Hepatic stellate cell (primary cell): ENCODE results near the gene C2CD2.
A peak's percentile ranks its signal among the peaks of the same experiment; 100 is the strongest.
"Not testable (repeated sequence)": the region's sequence is repeated elsewhere in the genome, so short reads cannot be mapped to it uniquely, and the experiment has no call there.

Experiments
- DNase-seq: peaks from one replicate; pipeline ENCODE4 v3.0.0; 2011; ENCODE audit warnings: low spot score

Gene C2CD2

DNA sequence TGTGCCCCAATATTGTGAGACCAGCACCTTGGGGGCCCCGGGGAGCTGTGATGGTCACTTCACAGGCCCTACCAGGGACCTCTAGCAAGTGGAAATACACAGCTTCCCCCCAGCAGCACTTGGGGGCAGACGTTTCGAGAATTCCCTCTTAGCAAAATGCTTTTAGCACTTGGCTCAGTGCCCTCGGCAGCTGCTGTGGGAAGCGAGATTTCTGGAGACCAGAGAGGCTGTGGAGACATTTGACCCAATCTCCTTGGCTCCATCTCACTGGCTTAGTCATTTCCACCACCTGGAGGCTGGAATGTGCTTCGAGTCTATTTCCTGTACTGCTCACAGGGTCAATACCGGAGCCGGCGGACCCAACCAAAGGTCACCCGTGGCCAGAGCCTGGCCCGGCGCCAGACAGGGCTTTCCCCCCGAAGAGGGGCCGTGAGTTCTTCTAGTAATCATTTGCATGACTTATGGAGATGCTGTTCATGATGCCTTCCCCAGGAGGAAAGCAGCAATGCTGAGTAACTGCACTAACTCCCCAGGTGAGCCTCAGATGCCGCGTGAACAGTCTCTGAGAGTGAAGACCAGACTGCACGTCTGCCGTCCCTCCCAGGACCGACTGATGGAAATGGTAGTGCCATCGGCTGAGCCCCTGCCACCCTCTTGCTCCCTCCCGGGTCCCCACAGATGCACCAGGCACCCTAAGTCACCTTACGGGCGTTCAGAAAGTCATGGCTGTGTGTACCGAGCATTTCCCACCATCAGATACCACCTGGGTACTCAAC lies 4.4 kb upstream of the C2CD2 start:
- peak; percentile 91 for DNase-seq

DNA sequence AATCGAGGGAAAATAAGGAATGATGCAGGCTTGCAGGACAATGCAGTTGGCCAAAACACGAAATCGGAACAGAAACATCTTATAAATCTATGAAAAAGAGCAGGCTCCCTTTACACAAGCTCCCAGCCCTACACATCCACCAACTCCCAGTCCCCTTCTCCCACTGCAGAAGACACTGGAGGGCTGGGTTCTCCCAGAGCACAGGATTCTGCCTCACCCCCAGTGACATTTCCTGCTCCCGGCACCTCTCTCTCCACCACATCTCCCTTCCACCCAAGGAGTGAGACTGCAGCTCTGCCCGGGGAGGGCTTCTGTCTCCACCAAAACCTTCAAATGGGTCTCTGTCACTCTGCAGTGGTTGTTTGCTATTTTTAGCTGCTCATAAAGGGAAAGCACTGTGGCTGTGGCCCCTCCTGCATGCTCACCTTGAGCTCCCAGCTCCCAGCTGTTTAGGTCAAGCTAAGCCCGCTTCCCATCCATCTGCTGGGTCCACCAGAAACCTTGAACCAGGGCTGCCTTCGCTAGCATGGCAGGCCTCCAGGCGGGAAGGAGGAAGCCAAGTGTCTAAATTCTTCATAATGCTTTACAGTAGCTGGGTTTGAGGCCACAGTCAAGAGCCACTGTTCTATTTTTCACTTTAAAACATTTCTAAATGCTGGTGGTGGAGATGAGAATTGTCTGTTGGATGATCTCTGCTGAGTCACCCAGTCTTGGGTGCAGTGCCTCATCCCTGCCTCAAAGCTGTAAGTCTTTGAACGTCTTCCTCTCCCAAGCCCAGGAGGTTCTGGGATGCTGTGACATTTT lies 3.3 kb upstream of the C2CD2 start:
- peak; percentile 77 for DNase-seq

DNA sequence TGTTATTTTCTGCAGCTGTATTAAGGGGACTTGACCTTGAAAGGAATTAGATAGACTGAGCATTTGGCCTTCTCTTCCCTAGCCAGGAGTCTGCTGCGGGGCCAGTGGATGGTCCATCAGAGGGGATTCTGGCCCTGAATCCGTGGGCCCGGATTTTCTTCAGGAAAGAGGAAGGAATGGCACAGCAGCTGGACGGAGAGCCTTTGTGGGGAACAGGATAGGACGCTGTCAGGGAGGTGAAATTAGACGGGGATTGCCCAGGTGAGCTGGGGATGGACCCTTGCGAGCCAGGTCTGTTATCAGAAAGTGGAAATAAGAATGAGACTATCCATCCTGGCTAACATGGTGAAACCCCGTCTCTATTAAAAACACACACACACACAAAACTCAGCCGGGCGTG lies 1.7 kb upstream of the C2CD2 start:
- no peak for DNase-seq

DNA sequence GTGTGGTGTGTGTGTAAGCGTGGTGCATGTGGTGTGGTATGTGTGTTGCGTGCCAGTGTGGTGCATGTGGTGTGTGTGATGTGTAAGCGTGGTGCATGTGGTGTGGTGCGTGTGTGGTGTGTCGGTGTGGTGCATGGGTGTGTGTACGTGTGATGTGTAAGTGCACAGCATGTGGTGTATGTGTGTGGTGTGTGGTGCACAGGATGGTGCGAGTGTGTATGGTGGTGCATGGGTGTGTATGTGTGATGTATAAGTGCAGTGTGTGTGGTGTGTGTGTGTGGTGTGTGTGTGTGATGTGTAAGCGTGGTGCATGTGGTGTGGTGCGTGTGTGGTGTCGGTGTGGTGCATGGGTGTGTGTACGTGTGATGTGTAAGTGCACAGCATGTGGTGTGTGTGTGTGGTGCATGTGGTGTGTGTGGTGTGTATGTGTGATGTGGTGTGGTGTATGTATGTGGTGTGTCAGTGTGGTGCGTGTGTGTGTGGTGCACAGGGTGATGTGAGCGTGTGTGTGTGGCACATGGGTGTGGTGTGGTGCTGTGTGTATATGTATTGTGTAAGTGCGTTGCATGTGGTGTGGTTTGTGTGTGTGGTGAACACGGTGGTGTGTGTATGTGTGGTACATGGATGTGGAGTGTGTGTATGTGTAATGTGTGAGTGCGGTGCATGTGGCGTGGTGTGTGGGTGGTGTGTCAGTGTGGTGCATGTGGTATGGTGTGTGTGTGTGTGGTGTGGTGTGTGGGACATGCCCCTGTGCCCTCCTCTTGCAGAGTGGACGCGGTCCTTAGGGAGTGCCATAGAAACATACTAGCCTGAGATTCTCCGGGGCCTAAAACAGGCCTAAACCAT lies 1.1 kb upstream of the C2CD2 start:
- DNase-seq, result no peak

DNA sequence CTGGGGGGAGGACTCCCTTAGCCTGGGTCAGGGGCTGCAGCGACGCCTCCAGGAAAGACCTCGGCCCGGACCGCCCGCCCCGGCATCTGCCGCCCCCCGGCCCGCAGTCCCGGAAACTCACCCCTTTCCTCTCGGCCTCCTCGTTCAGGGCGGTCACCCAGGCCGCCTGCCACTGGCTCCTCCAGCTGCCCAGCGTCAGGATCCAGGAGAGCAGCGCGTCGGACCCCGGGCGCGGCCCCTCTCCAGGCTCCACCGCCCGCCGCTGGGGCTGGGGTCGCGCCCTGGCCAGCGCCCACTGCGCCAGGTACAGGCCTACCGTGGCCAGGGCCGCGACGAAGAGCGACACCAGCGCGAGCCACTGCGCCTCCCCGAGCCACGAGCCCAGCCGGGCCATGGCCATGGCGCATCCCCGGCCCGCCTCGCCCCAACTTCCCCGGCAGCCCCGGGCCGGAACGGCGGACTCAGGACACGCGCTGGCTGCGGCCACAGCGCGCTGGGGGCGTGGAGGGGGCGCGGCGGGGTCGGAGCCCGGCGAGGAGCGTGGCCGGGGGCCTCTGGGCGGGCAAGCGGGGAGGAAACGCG lies 478 bp downstream of the C2CD2 start:
- no peak for DNase-seq

DNA sequence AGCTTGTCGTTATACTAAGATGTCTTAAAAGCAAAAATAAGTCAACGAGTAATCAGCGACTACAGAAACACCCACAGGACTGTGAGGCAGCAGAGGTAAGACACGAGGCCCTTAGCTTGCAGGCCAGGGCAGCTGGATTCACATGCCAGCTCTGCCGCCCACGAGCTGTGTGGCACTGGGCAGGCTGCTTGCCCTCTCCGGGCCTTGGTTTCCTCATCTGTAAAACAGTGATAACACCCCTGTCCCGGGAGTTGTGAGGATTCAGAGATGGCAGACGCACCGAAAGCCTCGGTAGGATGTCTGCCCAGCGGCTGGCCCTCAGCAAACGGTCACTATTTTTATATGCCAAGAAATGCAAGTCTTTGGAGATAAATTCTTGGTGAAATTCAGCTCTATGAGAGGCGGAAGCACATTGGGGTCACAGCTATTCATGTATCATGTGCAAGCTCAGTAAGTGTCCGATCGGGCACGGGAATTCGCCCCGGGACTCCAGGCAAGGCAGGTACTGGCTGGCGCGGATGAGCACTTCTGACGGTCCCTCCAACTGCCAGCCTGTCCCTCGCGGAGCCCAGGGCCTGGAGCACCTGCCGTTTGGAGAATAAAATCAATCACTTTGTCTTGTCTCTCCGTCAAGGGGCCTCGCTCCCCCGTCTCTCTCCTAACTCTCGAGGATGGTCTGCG lies 1.1 kb downstream of the C2CD2 start:
- DNase-seq, result no peak

DNA sequence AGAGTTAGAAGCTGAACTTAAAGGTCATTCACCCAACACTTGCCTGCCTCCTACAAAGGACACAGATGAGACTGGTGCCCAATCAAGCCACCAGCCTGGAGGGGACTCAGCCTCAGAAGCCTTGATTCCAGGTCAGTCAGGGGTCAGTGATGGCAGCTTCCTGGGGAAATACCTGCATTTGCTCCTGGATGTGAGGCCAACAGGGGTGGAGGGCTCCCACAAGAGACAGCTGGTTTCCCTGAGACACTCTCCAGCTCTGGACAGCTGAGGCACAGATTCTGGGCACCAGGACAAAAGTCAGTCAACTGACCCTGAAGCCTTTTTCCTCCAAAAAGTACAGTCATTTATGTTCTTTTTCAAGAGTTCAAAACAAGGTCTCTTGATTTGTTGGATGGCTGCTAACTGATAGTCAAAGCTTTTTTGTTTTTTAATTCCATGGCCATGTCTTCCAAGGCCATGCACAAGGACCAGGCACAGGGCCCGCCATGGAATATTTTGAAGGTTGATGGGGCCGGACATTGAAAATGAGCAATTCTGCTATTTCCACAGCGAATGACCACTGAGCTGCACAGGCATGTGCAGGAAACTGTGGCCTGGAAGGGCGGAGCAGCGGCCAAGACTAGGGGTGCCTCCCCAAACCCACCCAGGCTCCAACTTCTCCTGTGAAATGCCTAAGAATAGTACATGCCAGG lies 1.8 kb downstream of the C2CD2 start:
- DNase-seq, result no peak

DNA sequence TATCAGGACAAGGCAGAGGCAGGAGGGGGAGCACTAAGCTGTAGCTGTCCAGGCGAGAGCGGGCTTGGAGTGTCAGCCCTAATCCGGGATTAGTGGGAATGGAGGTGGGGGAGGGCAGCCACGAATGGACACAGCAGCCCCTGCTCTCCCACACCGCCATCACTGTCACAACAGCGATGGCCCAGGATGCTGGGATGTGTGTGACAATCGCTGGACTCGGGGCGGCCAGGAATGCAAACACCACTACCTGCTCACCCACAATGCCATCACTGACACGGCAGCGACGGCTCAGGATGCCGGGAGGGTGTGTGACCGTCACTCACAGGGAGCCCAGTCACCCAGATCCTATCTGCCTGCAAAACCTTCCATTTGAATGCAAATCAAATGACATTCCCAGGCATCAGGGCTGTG lies 2.9 kb downstream of the C2CD2 start:
- DNase-seq, result no peak

DNA sequence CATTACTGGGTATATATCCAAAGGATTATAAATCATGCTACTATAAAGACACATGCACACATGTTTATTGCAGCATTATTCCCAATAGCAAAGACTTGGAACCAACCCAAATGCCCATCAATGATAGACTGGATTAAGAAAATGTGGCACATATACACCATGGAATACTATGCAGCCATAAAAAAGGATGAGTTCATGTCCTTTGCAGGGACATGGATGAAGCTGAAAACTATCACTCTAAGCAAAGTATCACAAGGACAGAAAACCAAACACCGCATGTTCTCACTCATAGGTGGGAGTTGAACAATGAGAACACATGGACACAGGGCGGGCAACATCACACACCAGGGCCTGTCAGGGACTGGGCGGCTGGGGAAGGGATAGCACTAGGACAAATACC lies 4.2 kb downstream of the C2CD2 start:
- DNase-seq, result not testable (repeated sequence)

DNA sequence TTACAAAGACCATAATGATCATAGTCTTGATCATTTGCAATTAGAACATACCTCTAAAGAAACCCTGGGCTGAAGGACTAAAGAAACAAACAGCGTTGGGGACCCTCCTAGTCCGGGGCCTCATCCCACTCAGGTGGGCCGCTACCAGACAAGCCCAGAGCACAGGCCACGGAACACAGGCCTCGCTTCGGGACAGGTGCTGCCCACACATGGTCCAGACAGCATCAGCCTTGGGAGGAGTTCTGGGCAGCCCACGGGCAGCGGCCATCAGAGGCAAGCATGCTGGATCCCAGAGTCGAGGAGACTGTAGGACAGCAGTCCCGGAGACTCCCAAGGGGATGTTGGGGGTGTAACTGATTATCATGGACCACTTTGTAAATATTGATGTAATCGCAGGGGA lies 4.9 kb downstream of the C2CD2 start:
- no peak for DNase-seq

DNA sequence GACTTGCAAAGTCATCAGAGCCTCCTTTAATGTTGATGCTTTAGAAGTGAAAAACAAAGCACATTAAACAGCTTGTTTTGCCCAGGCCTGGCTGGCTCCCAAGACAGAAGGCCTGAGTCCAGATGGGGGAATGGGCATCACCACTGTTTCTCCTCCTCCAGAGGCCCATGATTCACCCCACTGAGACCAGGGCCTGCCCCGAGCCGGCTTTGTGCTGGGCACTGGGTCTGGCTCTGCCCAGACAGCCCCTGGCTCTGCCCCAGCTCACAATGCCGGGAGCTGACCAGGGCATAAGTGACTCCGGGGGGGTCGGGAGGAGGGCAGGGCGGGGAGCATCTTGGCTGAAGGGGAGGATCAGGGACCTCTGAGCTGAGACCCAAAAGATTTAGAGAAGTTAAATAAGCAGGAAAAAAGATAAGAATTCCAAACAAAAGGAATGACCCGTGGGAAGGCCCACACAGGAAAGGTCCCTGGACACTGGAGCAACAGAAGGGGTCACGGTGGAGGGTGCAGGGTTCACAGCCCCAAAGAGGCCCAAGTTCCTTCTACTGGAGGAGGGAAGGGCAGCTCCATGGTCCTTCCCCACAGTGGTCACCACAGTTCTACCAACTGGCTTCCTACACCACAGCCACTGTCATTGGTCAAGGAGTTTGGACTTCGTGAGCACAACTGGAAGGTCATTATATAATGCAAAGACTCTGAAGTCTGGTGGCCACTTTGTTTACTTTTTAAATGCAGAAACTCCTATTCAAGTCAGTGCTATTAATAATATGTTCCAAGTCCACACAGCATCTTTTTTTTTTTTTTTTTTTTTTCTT lies 5.5 kb downstream of the C2CD2 start:
- DNase-seq, result no peak

DNA sequence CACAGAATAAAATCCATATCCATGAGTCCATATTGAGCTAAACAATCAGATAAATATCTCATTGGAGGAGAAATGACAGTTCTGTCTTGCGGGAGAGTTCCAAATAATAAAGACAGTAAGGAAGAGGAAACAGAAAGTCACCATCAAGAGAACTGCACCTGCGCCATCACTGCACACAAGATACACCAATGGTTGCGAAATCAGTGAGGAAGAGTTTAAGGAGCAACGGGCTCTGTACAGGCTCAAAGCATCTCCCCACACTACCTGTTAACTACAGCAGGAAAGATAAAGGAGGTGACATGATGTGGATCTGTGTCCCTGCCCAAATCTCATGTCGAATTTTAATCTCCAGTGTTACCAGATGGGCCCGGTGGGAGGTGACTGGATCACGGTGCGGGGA lies 7.8 kb downstream of the C2CD2 start:
- DNase-seq, result no peak

DNA sequence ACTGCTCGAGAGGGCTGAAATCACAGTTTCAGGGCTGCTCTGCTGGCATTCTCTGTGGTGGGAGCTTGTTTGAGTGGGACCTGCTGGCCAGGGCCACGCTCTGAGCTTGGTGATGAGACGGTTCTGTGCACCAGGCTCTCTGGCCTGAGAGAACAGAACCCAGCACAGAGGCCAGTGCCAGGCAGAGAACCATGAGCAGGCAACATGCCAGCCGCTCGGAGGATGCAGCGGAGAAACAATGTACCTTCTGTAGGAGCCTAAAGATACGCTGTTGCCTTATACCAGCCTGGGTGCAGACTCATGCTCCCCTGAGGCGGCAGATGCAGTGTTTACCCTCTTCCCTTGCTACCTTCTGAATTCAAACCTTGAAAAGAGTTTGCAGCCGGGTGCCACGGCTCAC lies 10.0 kb downstream of the C2CD2 start:
- no peak for DNase-seq

DNA sequence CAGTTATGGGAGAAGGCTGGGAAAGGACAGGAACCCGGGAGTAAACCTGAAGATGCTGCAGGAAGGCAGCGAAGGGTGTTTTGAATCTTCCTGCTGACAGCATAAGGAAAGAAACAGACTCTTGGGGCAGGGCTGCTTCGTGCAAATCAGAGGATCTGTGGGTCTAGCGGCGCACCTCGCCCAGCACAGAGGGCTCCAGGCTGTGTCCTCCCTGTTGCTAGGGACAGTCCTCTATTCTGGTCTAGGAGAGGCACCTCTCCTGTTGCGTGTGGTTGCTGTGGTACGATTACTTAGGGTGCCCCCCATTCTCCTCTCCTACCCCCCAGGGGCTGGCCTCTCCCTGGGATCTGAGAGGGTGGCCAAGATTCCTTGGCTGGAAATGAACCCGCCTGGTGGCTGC lies 11.4 kb downstream of the C2CD2 start:
- no peak for DNase-seq

DNA sequence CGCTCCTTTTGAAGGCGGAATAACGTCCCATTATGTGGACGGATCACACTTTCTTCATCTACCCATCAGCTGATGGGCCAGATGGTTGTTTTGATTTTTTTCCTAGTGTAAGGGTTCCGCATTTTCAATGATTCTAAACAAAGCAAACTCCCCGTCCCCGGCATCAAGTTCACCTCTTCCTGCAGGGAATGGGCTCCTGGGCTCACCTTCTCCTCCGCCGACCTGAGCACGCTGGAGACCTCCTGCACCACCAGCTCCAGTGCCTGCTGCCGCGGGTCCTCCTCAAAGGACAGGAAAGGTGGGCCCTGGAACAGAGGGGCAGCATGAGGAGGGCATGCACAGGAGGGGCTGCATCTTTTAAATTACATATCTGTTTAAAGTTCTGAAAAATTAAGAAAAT lies 11.9 kb downstream of the C2CD2 start:
- DNase-seq, result no peak

DNA sequence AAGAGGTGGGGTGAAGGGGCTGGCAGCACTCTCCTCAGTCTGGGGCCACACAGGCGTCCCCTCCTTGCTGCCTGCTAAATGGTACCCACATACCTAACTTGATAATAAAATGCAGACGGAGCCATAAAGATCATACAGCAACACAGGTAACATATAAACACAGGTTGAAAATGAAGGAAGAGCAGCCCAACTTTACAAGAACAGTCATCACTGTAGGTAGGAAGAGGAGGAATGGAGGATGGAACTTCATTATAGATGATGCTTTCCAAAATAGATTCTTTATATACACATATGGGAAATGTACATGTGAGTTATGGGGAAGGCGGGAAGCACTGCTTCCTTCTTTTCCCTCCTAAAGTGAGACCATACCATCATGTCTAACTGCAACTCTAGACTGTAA lies 13.4 kb downstream of the C2CD2 start:
- DNase-seq, result no peak

DNA sequence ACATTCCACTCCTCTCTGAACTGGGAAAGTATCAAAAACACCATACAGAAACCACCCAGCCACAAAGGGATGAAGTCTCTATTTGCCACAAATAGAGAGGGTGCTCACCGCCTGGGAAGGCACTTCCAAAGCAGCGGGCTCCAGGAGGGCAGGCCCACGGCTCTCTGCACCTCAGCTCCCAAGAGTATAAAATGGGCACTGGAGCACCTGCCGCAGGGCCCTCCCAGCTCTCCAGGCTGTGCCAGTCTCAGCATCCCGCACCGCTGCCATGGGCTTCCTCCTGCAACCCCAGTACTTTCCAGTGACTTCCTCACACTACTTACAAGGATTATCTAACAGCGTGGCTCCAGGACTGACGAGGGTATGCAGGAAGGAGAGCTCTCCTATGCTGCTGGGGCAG lies 14.4 kb downstream of the C2CD2 start:
- no peak for DNase-seq

DNA sequence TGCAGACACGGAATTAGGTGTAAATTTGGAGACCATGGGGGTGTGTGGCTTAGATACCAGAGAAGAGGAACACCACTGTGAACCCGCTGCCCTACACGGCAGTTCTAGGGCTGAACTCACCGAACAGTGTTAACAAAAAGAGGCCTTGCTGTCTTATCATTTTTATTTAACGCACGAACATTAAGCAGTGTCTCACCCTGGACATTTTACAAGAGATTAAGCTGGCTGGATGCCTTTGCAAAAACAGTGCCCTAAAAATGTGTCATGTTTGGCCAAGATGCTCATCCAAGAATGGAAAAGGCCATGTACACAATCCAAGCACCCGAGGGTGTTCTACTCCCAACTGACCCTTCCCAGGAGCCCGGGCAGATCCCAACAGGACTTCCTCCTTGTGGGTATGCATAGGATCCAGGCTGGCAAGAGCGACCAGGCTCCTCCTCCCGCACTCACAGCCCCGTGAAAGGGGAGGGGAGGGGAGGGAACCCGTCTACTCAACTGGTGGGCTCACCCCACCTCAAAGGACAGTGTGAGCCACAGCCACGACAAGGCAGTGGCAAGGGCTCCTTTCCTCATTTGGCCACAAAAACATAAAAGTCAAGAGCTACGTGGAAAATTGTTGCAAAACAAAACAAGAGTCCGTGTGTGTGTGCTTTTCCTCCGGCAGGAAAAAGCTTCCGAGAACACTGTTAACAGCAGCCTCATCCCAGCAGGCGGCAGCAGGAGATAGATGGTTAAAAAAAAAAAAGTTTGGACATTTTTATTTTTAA lies 20.3 kb downstream of the C2CD2 start:
- DNase-seq, result no peak

DNA sequence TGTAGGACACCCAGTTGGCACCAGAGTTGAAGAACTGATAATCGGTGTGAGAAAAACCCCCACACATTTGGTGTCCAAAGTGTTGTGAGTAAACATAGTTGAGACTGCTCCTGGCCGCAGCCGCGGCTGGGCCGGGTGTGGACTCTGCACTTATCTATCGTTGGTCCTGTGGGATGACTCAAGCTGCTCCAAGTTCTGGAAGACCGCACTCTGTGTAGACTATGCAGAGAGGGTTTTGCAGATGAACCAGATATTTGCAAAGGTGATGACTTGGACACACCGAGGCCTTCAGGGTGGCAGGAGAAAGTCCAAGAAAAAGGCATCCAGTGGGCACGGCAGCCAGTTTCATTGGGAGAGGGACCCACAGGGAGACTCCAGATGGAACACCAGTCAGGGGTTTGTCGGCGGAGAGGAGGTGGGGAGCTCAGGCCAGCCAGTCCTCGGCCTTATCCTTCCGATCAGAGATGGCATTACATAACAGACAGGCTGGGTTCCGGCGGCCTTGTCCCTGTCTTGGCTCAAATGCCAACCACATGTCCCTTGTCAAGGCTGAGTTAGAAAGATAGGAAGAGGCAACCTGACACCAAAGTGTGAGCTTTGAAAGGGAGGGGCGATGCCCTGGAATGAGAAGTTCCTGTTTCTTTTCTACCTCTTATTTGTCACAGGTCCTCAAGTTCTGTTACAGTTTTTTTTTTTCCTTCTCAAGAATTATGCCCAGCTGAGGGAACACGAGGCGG lies 21.1 kb downstream of the C2CD2 start:
- DNase-seq, result peak; percentile 65
